HEK293 (cell line): Measurements from ENCODE around the gene USP26.

Experiments used
- BCL11B ChIP-seq: fragments of 450-650 bp; formaldehyde crosslinking; IDR thresholded peaks from 2 replicates; pipeline ENCODE4 v1.5.1; 2016; ENCODE audit warnings: low read depth, missing biosample characterization, missing genetic modification characterization
- MEIS1 ChIP-seq: sonication (generic); formaldehyde crosslinking; IDR thresholded peaks from 2 replicates; pipeline ENCODE4 v1.8.1; 2022; ENCODE audit warnings: missing genetic modification reagents, mild to moderate bottlenecking, borderline replicate concordance
- SETDB1 ChIP-seq: IDR thresholded peaks from one replicate; pipeline ENCODE4 v1.6.1; 2017; ENCODE audit warnings: mild to moderate bottlenecking, low read length, moderate library complexity, mixed read lengths; ENCODE audit not compliant: insufficient read length
- ZNF184 ChIP-seq: fragments of 450-650 bp; IDR thresholded peaks from 2 replicates; pipeline ENCODE4 v1.5.1; 2018; ENCODE audit warnings: missing biosample characterization, mild to moderate bottlenecking, missing genetic modification characterization
- ZNF394 ChIP-seq: fragments of 450-650 bp; formaldehyde crosslinking; IDR thresholded peaks from 2 replicates; pipeline ENCODE4 v1.5.1; 2016; ENCODE audit warnings: missing biosample characterization, missing genetic modification characterization, mild to moderate bottlenecking, moderate library complexity, borderline replicate concordance
- ZNF514 ChIP-seq: fragments of 450-650 bp; formaldehyde crosslinking; IDR thresholded peaks from 2 replicates; pipeline ENCODE4 v1.5.1; 2016; ENCODE audit warnings: missing biosample characterization, missing genetic modification characterization
- TF ChIP-seq, protein P1 (sequence below): fragments of 450-650 bp; formaldehyde crosslinking; IDR thresholded peaks from 2 replicates; pipeline ENCODE4 v1.5.1; 2016; ENCODE audit warnings: missing biosample characterization, missing genetic modification characterization
- TF ChIP-seq, protein P2 (sequence below): fragments of 450-650 bp; formaldehyde crosslinking; IDR thresholded peaks from 2 replicates; pipeline ENCODE4 v1.5.1; 2016; ENCODE audit warnings: missing biosample characterization, missing genetic modification characterization
- TF ChIP-seq, protein P3 (sequence below): fragments of 450-650 bp; formaldehyde crosslinking; IDR thresholded peaks from 2 replicates; pipeline ENCODE4 v1.5.1; 2016; ENCODE audit warnings: missing biosample characterization, missing genetic modification characterization

DNA sequence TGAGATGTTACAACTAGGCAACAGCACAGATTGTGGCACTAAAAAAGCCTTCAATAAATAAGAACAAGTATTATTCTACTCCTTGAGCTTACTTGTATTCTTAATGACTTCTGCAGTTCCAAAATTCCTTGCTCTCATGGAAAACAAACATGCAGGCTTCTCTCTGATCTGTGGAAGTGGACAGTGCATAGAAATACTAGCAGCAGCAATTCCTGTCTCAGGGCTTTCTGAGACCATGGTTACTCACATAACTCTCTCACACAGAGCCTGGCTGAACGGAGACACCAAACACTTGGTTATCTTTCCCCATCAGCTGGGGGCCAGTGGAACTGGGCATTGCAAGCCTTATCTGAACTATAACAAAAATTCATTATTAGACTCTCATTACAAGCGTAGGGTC lies 106.1 kb downstream of the USP26 start:
- TF ChIP-seq, protein P1, sequence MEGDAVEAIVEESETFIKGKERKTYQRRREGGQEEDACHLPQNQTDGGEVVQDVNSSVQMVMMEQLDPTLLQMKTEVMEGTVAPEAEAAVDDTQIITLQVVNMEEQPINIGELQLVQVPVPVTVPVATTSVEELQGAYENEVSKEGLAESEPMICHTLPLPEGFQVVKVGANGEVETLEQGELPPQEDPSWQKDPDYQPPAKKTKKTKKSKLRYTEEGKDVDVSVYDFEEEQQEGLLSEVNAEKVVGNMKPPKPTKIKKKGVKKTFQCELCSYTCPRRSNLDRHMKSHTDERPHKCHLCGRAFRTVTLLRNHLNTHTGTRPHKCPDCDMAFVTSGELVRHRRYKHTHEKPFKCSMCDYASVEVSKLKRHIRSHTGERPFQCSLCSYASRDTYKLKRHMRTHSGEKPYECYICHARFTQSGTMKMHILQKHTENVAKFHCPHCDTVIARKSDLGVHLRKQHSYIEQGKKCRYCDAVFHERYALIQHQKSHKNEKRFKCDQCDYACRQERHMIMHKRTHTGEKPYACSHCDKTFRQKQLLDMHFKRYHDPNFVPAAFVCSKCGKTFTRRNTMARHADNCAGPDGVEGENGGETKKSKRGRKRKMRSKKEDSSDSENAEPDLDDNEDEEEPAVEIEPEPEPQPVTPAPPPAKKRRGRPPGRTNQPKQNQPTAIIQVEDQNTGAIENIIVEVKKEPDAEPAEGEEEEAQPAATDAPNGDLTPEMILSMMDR (tag by site-specific recombination) = no peak
- TF ChIP-seq MEIS1 (CRISPR knock-in tag) = no peak
- no peak for TF ChIP-seq ZNF184
- TF ChIP-seq SETDB1 = no peak
- TF ChIP-seq, protein P2, sequence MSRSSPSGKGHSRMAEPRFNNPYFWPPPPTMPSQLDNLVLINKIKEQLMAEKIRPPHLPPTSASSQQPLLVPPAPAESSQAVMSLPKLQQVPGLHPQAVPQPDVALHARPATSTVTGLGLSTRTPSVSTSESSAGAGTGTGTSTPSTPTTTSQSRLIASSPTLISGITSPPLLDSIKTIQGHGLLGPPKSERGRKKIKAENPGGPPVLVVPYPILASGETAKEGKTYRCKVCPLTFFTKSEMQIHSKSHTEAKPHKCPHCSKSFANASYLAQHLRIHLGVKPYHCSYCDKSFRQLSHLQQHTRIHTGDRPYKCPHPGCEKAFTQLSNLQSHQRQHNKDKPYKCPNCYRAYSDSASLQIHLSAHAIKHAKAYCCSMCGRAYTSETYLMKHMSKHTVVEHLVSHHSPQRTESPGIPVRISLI (tag by site-specific recombination) = no peak
- TF ChIP-seq BCL11B (tag by site-specific recombination) = no peak
- no peak for TF ChIP-seq ZNF394
- TF ChIP-seq ZNF514 = no peak
- TF ChIP-seq, protein P3, sequence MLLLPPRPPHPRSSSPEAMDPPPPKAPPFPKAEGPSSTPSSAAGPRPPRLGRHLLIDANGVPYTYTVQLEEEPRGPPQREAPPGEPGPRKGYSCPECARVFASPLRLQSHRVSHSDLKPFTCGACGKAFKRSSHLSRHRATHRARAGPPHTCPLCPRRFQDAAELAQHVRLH (tag by site-specific recombination) = no peak
